LHCN-M2 (cell line): ENCODE data around the gene ACOXL. TPM values are rescaled to one million over a fixed set of nuclear protein-coding genes. Genes with fewer than 3 reads are reported as not detected.
"Not testable (repeated sequence)": the region's sequence is repeated elsewhere in the genome, so short reads cannot be mapped to it uniquely, and the experiment has no call there.

ENCODE experiments used
- DNase-seq: peaks from one replicate; pipeline ENCODE4 v3.0.0-alpha.2; 2012; ENCODE audit warnings: low read depth
- total RNA-seq: library from RNA; depleted of rRNA; stranded (reverse); fragments of >200 nt; gene quantifications from 2 replicates; pipeline ENCODE4 v1.2.3, GENCODE V29; 2014

ACOXL gene
- total RNA-seq, 1 experiment from 2014 or later, result not detected

GRCh38 chr2:111037128-111037527, 304.8 kb downstream of the ACOXL start:
- no peak for DNase-seq

- no peak for DNase-seq
Observed at GRCh38 chr2:111039628-111040383, 307.4 kb downstream of the ACOXL start.

GRCh38 chr2:111041398-111042202, 309.2 kb downstream of the ACOXL start:
- no peak for DNase-seq

- DNase-seq, result no peak
Observed at GRCh38 chr2:111042261-111042660, 309.9 kb downstream of the ACOXL start.

GRCh38 chr2:111042772-111043771, 310.7 kb downstream of the ACOXL start:
- no peak for DNase-seq

- DNase-seq, result no peak
Observed at GRCh38 chr2:111044066-111044465, 311.7 kb downstream of the ACOXL start.

GRCh38 chr2:111045236-111045635, 312.9 kb downstream of the ACOXL start:
- DNase-seq, result not testable (repeated sequence)

GRCh38 chr2:111045771-111046444, 313.5 kb downstream of the ACOXL start:
- no peak for DNase-seq

- no peak for DNase-seq
Observed at GRCh38 chr2:111046670-111047069, 314.3 kb downstream of the ACOXL start.

- no peak for DNase-seq
Observed at GRCh38 chr2:111048856-111049768, 316.7 kb downstream of the ACOXL start.

- no peak for DNase-seq
Observed at GRCh38 chr2:111049792-111050640, 317.6 kb downstream of the ACOXL start.

- DNase-seq, result no peak
Observed at GRCh38 chr2:111050701-111051376, 318.5 kb downstream of the ACOXL start.

- DNase-seq, result no peak
Observed at GRCh38 chr2:111052621-111053020, 320.2 kb downstream of the ACOXL start.

GRCh38 chr2:111053266-111053665, 320.9 kb downstream of the ACOXL start:
- no peak for DNase-seq

- no peak for DNase-seq
Observed at GRCh38 chr2:111053825-111054515, 321.6 kb downstream of the ACOXL start.

- DNase-seq, result no peak
Observed at GRCh38 chr2:111054791-111055691, 322.7 kb downstream of the ACOXL start.

- DNase-seq, result no peak
Observed at GRCh38 chr2:111055735-111056134, 323.4 kb downstream of the ACOXL start.
